Ovary (tissue), 9 donors: ENCODE results near the gene NPFF. TPM values are rescaled to one million over a fixed set of nuclear protein-coding genes. Genes with fewer than 3 reads are reported as not detected.

Experiments
- DNase-seq, 5 donors: peaks; one replicate each; pipeline ENCODE4 v3.0.0-alpha.2; 2019 to 2020
- H3K27ac ChIP-seq, 2 donors: fragments of 200-600 bp; one replicate each; pipeline versions ENCODE4 v1.5.1 to v1.8.0; 2019 to 2022
- H3K27me3 ChIP-seq: fragments of 200-600 bp; one replicate; pipeline ENCODE4 v1.8.0; 2022
- H3K36me3 ChIP-seq: fragments of 200-600 bp; sonication (generic); one replicate; pipeline ENCODE4 v1.5.1; 2019
- H3K4me1 ChIP-seq: one replicate; pipeline ENCODE4 v1.8.1; 2013; ENCODE audit warnings: mild to moderate bottlenecking, moderate library complexity; ENCODE audit not compliant: insufficient read depth
- H3K4me3 ChIP-seq: fragments of 200-600 bp; sonication (generic); one replicate; pipeline ENCODE4 v1.5.1; 2017
- H3K9me3 ChIP-seq, 2 donors: fragments of 200-600 bp in 1 of 2; sonication (generic) in 1 of 2; one replicate each; pipeline versions ENCODE4 v1.5.1 to v1.8.1; 2013 to 2019; ENCODE audit warnings: mild to moderate bottlenecking in 1 of 2, moderate library complexity in 1 of 2
- CTCF ChIP-seq, 3 donors: fragments of 450-650 bp in 2 of 3; fragments of 200-600 bp in 1 of 3; IDR thresholded peaks; one replicate each; pipeline versions ENCODE4 v1.5.1 to v1.8.0; 2016 to 2022; ENCODE audit warnings: antibody characterized with exemption in 3 of 3, mild to moderate bottlenecking in 1 of 3
- EP300 ChIP-seq: sonication (generic); formaldehyde crosslinking; IDR thresholded peaks from one replicate; pipeline ENCODE4 v1.6.1; 2017; ENCODE audit warnings: antibody characterized with exemption
- POLR2A ChIP-seq: fragments of 450-650 bp; IDR thresholded peaks from one replicate; pipeline ENCODE4 v1.6.1; 2017; ENCODE audit warnings: antibody characterized with exemption, mild to moderate bottlenecking, moderate library complexity
- WGBS, 3 donors: extraction: QIAGEN DNeasy Blood & Tissue Kit in 1 of 3; methylation state at CpG; one replicate each; pipeline versions ENCODE4 v1.1.5 to v1.1.7; 2013 to 2017; 5-methylcytosine and 5-hydroxymethylcytosine counted together
- intact Hi-C, 4 donors: fragments of 100-400 bp; cut with DNase I; formaldehyde crosslinking; loops; one replicate each; pipeline versions ENCODE4 v1.11.0 to v1.15.1; 2022 to 2023
- polyA plus RNA-seq, 2 donors: library from polyadenylated mRNA; stranded (reverse); fragments of 200-250 nt in 1 of 2; fragments of 350-450 nt in 1 of 2; fragmentation: Illumina TruSeq in 1 of 2; extraction: RNeasy Lipid Tissue Mini Kit (QIAGEN cat#74804) in 1 of 2; gene quantifications; one replicate each; pipeline ENCODE4 v1.2.3, GENCODE V29; 2013 to 2014
- total RNA-seq, 7 donors: library from RNA; depleted of rRNA in 2 of 7; stranded (reverse); fragments of >200 nt in 2 of 7; fragmentation: NEBNext Ultra II Directional in 3 of 7; extraction: Animal tissue kit (Norgen Biotek cat#: 25700) in 3 of 7; gene quantifications; one replicate each; pipeline versions ENCODE4 v1.1.0 to v1.2.4, GENCODE V29; 2016 to 2023
- donor health status: DM: no; HTN: no; CAD: no; lungs with moderate emphysema.
- donor health status: DM: no; HTN: no; CAD: no.
- donor health status: Bipolar disorder and iron deficiency.
- donor health status: DM: yes; HTN: yes; CAD: no.
- donor health status: DM: no; HTN: no; CAD: no.
- donor health status: DM: yes; HTN: yes; CAD: no.

NPFF gene
- total and polyA plus RNA-seq, 9 donors, result 0.68 to 1.1 TPM; not detected in 7

GRCh38 chr12:53505086-53505485, 2.2 kb downstream of the NPFF start:
- intact Hi-C loops, result loop anchor here (5.0 to 10.0 kb wide), 5 partner anchors 43 to 180 kb away; partner anchors contain the start of gene AAAS (in 4 of the 4)
- Histone ChIP-seq H3K4me1 (peaks cover 14% of the 10 kb centered on the region), H3K4me3 (no peak overlapping the region), H3K27ac (no peak overlapping the region), H3K36me3 (no peaks in the 10 kb centered on the region), H3K9me3 (no peaks in the 10 kb centered on the region), H3K27me3 (no peaks in the 10 kb centered on the region)
- TF ChIP-seq CTCF (IDR thresholded peaks at IDR 0.05), result no peak
- TF ChIP-seq EP300, result no peak
- TF ChIP-seq POLR2A, result no peak
- 70 to 79% (median 73%) methylated on average over 10 of the region's 10 CpGs for WGBS, 3 donors
- DNase-seq, result peak in 2 of 5 donors; percentile 35 to 47

DNA sequence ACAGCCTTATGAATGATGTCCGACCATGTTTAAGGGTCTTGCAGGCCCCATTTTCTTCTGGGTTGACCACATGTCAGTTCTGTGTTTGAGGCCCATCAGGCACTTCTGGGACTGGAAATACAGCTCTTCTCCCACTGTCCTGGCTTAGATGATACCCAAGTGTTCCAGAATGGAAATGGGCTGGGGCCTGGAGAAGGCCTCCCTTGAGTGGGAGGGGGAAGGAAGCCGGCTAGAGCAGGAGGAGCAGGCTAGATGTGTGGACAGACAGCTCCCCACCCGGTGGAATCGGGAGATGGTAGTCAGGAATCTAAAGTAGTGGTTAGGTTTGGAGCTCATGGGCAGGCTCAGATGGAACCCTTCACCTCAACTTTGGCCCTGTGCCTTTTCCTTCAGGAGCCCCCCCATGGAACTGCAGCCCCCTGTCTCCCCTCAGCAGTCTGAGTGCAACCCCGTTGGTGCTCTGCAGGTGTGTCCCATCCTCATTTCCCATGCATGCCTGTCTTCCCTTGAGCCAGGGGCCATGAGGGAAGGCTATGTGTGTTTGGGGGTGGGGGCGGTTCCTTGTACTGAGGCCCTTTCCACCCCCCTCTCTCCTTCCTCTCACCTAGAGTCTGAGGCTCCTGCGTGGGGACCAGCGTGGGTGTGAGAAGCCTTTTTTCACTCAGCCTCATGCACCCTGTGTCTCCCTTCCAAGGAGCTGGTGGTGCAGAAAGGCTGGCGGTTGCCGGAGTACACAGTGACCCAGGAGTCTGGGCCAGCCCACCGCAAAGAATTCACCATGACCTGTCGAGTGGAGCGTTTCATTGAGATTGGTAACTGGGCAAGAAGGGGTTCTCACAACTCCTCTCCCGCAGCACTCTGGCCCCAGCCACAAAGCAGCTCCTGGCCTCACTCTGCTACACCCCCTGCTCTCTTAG, 3.0 kb downstream of the NPFF start:
- Histone ChIP-seq H3K27ac (no peak overlapping the region), H3K4me1 (peaks cover 14% of the 10 kb centered on the region)
- peak in 2 of 5 donors; percentile 34 to 43 for DNase-seq

DNA sequence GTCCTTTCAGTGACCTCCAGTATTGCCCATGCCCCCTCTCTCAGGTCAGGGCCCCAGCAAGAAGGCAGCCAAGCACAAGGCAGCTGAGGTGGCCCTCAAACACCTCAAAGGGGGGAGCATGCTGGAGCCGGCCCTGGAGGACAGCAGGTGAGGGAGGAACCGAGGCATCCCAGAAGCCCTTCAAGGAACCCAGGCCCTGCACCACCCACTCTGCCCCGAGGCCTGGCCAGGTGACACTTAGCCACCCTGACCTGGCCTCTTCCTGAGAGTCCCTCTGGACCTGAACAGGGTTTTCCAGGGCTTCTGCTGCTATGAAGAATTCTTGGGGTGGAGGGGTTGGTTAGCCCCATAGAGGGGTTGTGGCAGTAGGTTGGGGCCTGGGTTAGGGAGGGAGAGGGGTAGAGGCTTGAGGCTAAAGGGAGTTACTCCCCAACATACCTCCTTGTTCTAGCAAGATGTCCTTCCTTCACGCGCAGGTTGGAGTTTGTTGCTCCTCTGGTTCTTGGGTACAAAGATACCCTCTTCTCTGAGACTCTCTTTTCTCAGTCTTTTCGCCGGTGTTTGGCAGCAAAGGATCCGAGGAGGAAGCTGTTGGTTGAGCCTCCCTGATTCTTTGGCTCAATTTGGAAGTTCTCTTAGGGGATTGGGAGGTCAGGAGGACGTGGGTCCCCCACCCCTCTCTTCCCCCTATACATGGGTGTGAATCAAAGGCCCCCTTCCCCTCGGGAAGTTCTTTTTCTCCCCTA, 4.1 kb downstream of the NPFF start:
- DNase-seq, result peak in 4 of 5 donors; percentile 37 to 52 (median 48)
- Histone ChIP-seq H3K36me3 (no peaks in the 10 kb centered on the region), H3K9me3 (no peaks in the 10 kb centered on the region), H3K27ac (peak overlapping the region; percentile 37 to 99), H3K27me3 (no peaks in the 10 kb centered on the region), H3K4me1 (peaks cover 20% of the 10 kb centered on the region), H3K4me3 (no peak overlapping the region)
- 56 to 62% (median 61%) methylated on average over 10 of the region's 10 CpGs for WGBS, 3 donors
- TF ChIP-seq POLR2A (no peak), EP300 (no peak), CTCF (IDR thresholded peaks at IDR 0.05) (no peak)
- intact Hi-C loops, result loop anchor here (5.0 to 10.0 kb wide), 4 partner anchors 61 to 286 kb away; partner anchors contain the start of genes AAAS (in 4 of the 4) and PRR13 (in 1 of the 4)

More for the DNA sequence above, 3.0 kb downstream of the NPFF start:
- Histone ChIP-seq H3K4me3 (no peak overlapping the region), H3K9me3 (no peaks in the 10 kb centered on the region), H3K36me3 (no peaks in the 10 kb centered on the region), H3K27me3 (no peaks in the 10 kb centered on the region)
- intact Hi-C loops, result loop anchor here (5.0 to 10.0 kb wide), 4 partner anchors 62 to 287 kb away; partner anchors contain the start of genes AAAS (in 4 of the 4) and PRR13 (in 1 of the 4)
- 45 to 51% (median 46%) methylated on average over 14 of the region's 14 CpGs for WGBS, 3 donors
- TF ChIP-seq CTCF (IDR thresholded peaks at IDR 0.05) (no peak), EP300 (no peak)

DNA sequence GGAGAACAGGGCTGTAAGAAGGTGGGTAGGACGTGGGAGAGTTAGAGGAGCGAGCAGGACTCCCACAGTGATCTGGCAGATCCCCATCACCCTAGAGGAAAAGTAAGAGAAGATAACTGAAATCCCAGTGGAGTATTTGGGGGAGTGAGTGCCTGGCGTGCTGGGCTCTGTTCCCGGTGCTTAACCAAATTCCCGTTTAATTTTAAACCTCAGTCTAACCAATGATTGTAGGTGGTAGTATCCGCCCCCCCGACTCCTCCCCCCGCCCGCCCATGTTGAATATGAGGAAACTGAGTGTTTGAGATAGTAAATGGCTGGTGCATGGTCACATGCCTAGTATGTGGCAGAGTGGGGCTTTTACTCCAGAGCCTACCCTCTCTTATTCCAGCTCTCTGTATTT, 5.0 kb downstream of the NPFF start:
- 7 to 11% (median 10%) methylated on average over 9 of the region's 9 CpGs for WGBS, 3 donors
- no peaks in the 10 kb centered on the region for H3K9me3 ChIP-seq

More for the DNA sequence above, 5.0 kb downstream of the NPFF start:
- no peaks in the 10 kb centered on the region for H3K27me3 ChIP-seq
- TF ChIP-seq POLR2A, result no peak
- no peak for TF ChIP-seq CTCF (IDR thresholded peaks at IDR 0.05)
- no peak for TF ChIP-seq EP300
- no peak overlapping the region for H3K4me3 ChIP-seq
- H3K4me1 ChIP-seq, result peaks cover 20% of the 10 kb centered on the region
- intact Hi-C loops, result loop anchor here (5.0 to 10.0 kb wide), 4 partner anchors 60 to 285 kb away; partner anchors contain the start of genes AAAS (in 4 of the 4) and PRR13 (in 1 of the 4)
- peak; percentile 40 to 72 (median 50) for DNase-seq
- no peaks in the 10 kb centered on the region for H3K36me3 ChIP-seq
- H3K27ac ChIP-seq, result peak overlapping the region; percentile 37 to 99
